ENCODE measurements around the gene SYP.

GRCh38 chrX:49189606-49190005 is 10.4 kb downstream of the SYP start:
- no peak for TF ChIP-seq POLR2A (IDR thresholded peaks at IDR 0.05; ENCODE audit: low read depth)
- TF ChIP-seq, protein P1, sequence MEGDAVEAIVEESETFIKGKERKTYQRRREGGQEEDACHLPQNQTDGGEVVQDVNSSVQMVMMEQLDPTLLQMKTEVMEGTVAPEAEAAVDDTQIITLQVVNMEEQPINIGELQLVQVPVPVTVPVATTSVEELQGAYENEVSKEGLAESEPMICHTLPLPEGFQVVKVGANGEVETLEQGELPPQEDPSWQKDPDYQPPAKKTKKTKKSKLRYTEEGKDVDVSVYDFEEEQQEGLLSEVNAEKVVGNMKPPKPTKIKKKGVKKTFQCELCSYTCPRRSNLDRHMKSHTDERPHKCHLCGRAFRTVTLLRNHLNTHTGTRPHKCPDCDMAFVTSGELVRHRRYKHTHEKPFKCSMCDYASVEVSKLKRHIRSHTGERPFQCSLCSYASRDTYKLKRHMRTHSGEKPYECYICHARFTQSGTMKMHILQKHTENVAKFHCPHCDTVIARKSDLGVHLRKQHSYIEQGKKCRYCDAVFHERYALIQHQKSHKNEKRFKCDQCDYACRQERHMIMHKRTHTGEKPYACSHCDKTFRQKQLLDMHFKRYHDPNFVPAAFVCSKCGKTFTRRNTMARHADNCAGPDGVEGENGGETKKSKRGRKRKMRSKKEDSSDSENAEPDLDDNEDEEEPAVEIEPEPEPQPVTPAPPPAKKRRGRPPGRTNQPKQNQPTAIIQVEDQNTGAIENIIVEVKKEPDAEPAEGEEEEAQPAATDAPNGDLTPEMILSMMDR (IDR thresholded peaks at IDR 0.05), result no peak
